SU-DHL-6 (cell line): ENCODE measurements around the gene MBL2.

Experiments
- H2AFZ ChIP-seq: fragments of 200-600 bp; sonication (generic); 2 replicates; pipeline ENCODE4 v1.6.1; 2014; ENCODE audit warnings: low read depth, mild to moderate bottlenecking, moderate library complexity, mixed read lengths, antibody characterized with exemption, low read length; ENCODE audit not compliant: severe bottlenecking
- H3F3A ChIP-seq: fragments of 200-600 bp; shearing (Covaris generic); 2 replicates; pipeline ENCODE4 v1.6.0; 2016; ENCODE audit warnings: antibody characterized with exemption, mild to moderate bottlenecking; ENCODE audit not compliant: insufficient read depth
- H3K27ac ChIP-seq: fragments of 200-600 bp; sonication (generic); 2 replicates; pipeline ENCODE4 v1.5.1; 2016; ENCODE audit warnings: low read depth, mild to moderate bottlenecking, low read length, moderate library complexity, mixed read lengths
- H3K27me3 ChIP-seq: fragments of 200-600 bp; sonication (generic), shearing (Covaris generic); 2 replicates; pipeline ENCODE4 v1.6.0; 2014; ENCODE audit warnings: mild to moderate bottlenecking, low read length
- H3K36me3 ChIP-seq: fragments of 200-600 bp; sonication (generic); 2 replicates; pipeline ENCODE4 v1.6.1; 2014; ENCODE audit warnings: mild to moderate bottlenecking, low read length, mixed read lengths
- H3K4me2 ChIP-seq: fragments of 300-600, 200-600 bp; shearing (Covaris generic), sonication (generic); 2 replicates; pipeline ENCODE4 v1.6.0; 2014; ENCODE audit warnings: low read length, low read depth, mild to moderate bottlenecking; ENCODE audit not compliant: poor library complexity, severe bottlenecking
- H3K4me3 ChIP-seq: fragments of 200-600 bp; sonication (generic); 2 replicates; pipeline ENCODE4 v1.5.1; 2014; ENCODE audit warnings: antibody characterized with exemption, low read length, mild to moderate bottlenecking, mixed read lengths; ENCODE audit not compliant: insufficient read depth, poor library complexity, severe bottlenecking
- H3K79me2 ChIP-seq: fragments of 200-600 bp; sonication (generic); 2 replicates; pipeline ENCODE4 v1.6.1; 2014; ENCODE audit warnings: mild to moderate bottlenecking, low read length, moderate library complexity; ENCODE audit not compliant: insufficient read depth
- H3K9ac ChIP-seq: fragments of 200-600 bp; sonication (generic); 2 replicates; pipeline ENCODE4 v1.7.0; 2014; ENCODE audit warnings: mild to moderate bottlenecking, low read length
- H3K9me2 ChIP-seq: fragments of 200-600 bp; sonication (generic); replicated peaks from 2 replicates; pipeline ENCODE4 v1.6.1; 2014; ENCODE audit warnings: low read length; ENCODE audit not compliant: insufficient read depth
- H3K9me3 ChIP-seq: fragments of 200-600 bp; sonication (generic); 2 replicates; pipeline ENCODE4 v1.6.1; 2014; ENCODE audit warnings: low read length, mixed read lengths; ENCODE audit not compliant: insufficient read depth
- H4K20me1 ChIP-seq: fragments of 200-600 bp; sonication (generic); 2 replicates; pipeline ENCODE4 v1.6.1; 2014; ENCODE audit warnings: low read depth, mild to moderate bottlenecking, antibody characterized with exemption, low read length, moderate library complexity, mixed read lengths
- EZH2phosphoT487 ChIP-seq: fragments of 200-600 bp; sonication (generic), shearing (Covaris generic); conservative IDR thresholded peaks from 2 replicates; pipeline ENCODE4 v1.6.1; 2018; ENCODE audit warnings: mild to moderate bottlenecking, antibody characterized with exemption, low read length, moderate library complexity, mixed read lengths
- TF ChIP-seq, protein P1 (sequence below): fragments of 200-600 bp; sonication (generic); IDR thresholded peaks from one replicate; pipeline ENCODE4 v1.5.1; 2017; ENCODE audit warnings: antibody characterized with exemption, mild to moderate bottlenecking, low read length, moderate library complexity; ENCODE audit not compliant: insufficient read depth, poor library complexity, severe bottlenecking

Gene MBL2

DNA sequence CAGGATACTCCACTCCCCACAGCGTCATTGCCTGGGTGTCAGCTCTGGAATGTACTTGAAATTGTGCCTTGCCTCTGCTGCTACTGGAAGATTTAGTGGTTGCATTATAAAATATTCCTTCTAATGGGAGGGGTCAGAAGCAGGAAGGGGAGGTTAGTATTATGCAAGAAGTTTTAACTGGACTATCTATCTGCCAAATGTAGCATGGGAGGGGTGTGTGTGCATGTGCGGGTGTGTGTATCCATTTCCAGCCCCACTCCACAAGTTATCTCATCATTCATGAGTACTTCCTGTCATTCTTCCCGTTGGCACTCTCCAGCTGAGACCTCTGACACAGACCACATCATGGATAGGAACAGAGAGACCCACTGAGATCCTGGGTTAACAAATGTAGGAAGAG is 13.4 kb downstream of the MBL2 start:
- H3K27me3 ChIP-seq: no peaks in the 10 kb centered on the region
- H3K79me2 ChIP-seq: no peaks in the 10 kb centered on the region
- no peaks in the 10 kb centered on the region for H4K20me1 ChIP-seq
- H3K4me3 ChIP-seq: no peak overlapping the region
- H3K9ac ChIP-seq: no peak overlapping the region
- H3F3A ChIP-seq: no peaks in the 10 kb centered on the region
- no peak for TF ChIP-seq EZH2phosphoT487
- TF ChIP-seq, protein P1, sequence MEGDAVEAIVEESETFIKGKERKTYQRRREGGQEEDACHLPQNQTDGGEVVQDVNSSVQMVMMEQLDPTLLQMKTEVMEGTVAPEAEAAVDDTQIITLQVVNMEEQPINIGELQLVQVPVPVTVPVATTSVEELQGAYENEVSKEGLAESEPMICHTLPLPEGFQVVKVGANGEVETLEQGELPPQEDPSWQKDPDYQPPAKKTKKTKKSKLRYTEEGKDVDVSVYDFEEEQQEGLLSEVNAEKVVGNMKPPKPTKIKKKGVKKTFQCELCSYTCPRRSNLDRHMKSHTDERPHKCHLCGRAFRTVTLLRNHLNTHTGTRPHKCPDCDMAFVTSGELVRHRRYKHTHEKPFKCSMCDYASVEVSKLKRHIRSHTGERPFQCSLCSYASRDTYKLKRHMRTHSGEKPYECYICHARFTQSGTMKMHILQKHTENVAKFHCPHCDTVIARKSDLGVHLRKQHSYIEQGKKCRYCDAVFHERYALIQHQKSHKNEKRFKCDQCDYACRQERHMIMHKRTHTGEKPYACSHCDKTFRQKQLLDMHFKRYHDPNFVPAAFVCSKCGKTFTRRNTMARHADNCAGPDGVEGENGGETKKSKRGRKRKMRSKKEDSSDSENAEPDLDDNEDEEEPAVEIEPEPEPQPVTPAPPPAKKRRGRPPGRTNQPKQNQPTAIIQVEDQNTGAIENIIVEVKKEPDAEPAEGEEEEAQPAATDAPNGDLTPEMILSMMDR: no peak
- H3K9me3 ChIP-seq: no peaks in the 10 kb centered on the region
- no peaks in the 10 kb centered on the region for H3K9me2 ChIP-seq
- H3K36me3 ChIP-seq: no peaks in the 10 kb centered on the region
- H3K27ac ChIP-seq: no peak overlapping the region
- no peak overlapping the region for H3K4me2 ChIP-seq
- no peak overlapping the region for H2AFZ ChIP-seq

DNA sequence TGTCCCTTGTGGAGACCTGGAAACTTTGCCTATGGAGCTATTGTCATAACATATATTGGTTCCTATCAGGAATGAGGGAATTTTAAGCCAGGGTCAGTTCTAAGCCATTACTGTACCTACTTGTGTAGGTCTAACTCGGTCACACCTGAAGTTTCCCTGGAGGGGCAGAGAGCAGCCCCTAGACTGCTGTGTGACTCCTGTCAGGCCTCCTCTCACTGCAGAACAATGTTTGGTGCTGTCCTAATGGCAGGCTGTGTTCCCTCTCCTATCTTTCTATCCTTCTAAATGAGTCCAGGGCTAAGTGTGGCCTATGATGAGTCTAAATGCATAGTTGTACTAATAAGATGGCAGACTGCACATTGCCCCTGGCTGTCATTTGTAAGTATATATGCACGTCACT is 14.2 kb downstream of the MBL2 start:
- H3K9me2 ChIP-seq: no peaks in the 10 kb centered on the region
- H3K4me2 ChIP-seq: no peak overlapping the region
- no peaks in the 10 kb centered on the region for H3K9me3 ChIP-seq
- H3K27ac ChIP-seq: no peak overlapping the region
- H3K79me2 ChIP-seq: no peaks in the 10 kb centered on the region
- TF ChIP-seq EZH2phosphoT487: no peak
- TF ChIP-seq, protein P1: no peak
- no peak overlapping the region for H2AFZ ChIP-seq
- no peaks in the 10 kb centered on the region for H3K36me3 ChIP-seq
- no peaks in the 10 kb centered on the region for H3K27me3 ChIP-seq
- H3K4me3 ChIP-seq: no peak overlapping the region
- H3F3A ChIP-seq: no peaks in the 10 kb centered on the region
- no peak overlapping the region for H3K9ac ChIP-seq
- no peaks in the 10 kb centered on the region for H4K20me1 ChIP-seq

DNA sequence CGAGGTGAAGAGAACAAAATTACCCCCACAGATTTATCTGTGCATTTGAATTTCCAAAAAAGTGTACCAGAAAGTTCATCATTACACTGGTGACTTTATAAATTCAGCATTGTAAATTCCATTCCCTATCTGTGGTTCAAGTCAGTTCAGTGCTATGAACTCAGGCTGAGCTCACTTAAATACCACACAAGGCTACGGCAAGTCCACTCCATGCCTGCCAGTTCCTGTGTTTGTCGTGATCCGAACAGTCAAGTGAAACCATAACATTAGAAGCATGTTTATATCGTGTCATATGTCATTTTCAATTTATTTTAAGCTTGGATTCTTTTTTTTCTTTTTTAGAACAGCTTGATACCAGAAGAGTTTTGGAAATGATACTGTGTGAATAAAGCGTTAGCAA is 14.8 kb downstream of the MBL2 start:
- Histone ChIP-seq H3K36me3 (no peaks in the 10 kb centered on the region), H3K79me2 (no peaks in the 10 kb centered on the region), H4K20me1 (no peaks in the 10 kb centered on the region), H3F3A (no peaks in the 10 kb centered on the region), H3K9me2 (no peaks in the 10 kb centered on the region), H3K4me2 (no peak overlapping the region), H3K9ac (no peak overlapping the region), H3K9me3 (no peaks in the 10 kb centered on the region), H3K27ac (no peak overlapping the region), H2AFZ (no peak overlapping the region), H3K27me3 (no peaks in the 10 kb centered on the region), H3K4me3 (no peak overlapping the region)
- no peak for TF ChIP-seq EZH2phosphoT487
- TF ChIP-seq, protein P1: no peak

DNA sequence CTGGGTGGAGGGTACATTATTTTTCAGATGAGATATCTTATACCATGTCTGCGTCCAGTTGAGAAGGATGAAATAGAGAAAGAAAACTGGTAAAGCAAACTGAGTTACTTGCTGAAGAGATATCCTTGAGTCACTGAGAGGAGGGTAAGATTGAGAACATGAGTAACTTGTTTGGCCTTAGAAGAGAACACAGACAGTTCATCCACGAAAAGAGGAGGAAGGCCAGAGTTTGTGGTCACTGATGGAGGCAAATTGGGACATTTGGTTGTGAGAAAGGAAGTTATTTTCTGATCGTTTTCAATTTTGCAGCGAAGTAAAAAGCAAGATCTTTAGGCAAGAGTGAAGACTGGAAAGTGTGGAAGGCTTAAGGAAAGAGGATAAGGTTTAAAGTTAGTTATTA is 15.6 kb downstream of the MBL2 start:
- H3K27me3 ChIP-seq: no peaks in the 10 kb centered on the region
- H3K36me3 ChIP-seq: no peaks in the 10 kb centered on the region
- TF ChIP-seq, protein P1: no peak
- TF ChIP-seq EZH2phosphoT487: no peak
- no peaks in the 10 kb centered on the region for H3K9me3 ChIP-seq
- no peaks in the 10 kb centered on the region for H3K9me2 ChIP-seq
- H3F3A ChIP-seq: no peaks in the 10 kb centered on the region
- no peak overlapping the region for H3K27ac ChIP-seq
- no peaks in the 10 kb centered on the region for H4K20me1 ChIP-seq
- no peak overlapping the region for H2AFZ ChIP-seq
- H3K4me3 ChIP-seq: no peak overlapping the region
- no peaks in the 10 kb centered on the region for H3K79me2 ChIP-seq
- no peak overlapping the region for H3K9ac ChIP-seq
- H3K4me2 ChIP-seq: no peak overlapping the region
